Fibroblast of mammary gland (primary cell): Measurements from ENCODE around the gene NAA35.
"Not testable (repeated sequence)": the region's sequence is repeated elsewhere in the genome, so short reads cannot be mapped to it uniquely, and the experiment has no call there.

Experiments
- DNase-seq: peaks from one replicate; pipeline ENCODE4 v3.0.0-alpha.2; 2010; ENCODE audit warnings: low read depth
- H3K4me3 ChIP-seq: 2 replicates; pipeline ENCODE4 v1.5.1; 2011; ENCODE audit warnings: low read depth, mild to moderate bottlenecking, low read length, moderate library complexity; ENCODE audit not compliant: control insufficient read depth
- TF ChIP-seq, protein P1 (sequence below): conservative IDR thresholded peaks from 2 replicates; pipeline ENCODE4 v1.5.1; 2011; ENCODE audit warnings: low read depth, low read length, inconsistent platforms; ENCODE audit not compliant: control insufficient read depth, insufficient read depth

The NAA35 gene

DNA sequence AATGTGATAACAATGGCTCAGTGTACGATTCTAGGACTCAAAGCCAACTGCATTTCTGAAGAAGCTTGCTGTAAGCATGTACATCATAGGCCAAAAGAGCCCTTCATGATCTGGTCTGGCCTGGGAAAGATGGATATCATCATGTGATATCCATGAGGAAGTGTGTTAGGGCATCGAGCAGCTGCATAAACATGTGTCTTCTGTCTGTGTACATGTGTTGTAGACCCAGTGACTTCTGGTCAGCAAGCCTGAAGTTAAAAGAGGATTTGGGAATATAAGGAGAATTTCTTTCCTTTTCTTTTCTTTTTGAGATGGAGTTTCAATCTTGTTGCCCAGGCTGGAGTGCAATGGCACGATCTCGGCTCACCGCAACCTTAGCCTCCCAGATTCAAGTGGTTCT, 15.5 kb upstream of the NAA35 start:
- TF ChIP-seq, protein P1, sequence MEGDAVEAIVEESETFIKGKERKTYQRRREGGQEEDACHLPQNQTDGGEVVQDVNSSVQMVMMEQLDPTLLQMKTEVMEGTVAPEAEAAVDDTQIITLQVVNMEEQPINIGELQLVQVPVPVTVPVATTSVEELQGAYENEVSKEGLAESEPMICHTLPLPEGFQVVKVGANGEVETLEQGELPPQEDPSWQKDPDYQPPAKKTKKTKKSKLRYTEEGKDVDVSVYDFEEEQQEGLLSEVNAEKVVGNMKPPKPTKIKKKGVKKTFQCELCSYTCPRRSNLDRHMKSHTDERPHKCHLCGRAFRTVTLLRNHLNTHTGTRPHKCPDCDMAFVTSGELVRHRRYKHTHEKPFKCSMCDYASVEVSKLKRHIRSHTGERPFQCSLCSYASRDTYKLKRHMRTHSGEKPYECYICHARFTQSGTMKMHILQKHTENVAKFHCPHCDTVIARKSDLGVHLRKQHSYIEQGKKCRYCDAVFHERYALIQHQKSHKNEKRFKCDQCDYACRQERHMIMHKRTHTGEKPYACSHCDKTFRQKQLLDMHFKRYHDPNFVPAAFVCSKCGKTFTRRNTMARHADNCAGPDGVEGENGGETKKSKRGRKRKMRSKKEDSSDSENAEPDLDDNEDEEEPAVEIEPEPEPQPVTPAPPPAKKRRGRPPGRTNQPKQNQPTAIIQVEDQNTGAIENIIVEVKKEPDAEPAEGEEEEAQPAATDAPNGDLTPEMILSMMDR: no peak
- DNase-seq: no peak
- no peak overlapping the region for H3K4me3 ChIP-seq

GRCh38 chr9:85927076-85927475, 13.9 kb upstream of the NAA35 start:
- H3K4me3 ChIP-seq: no peak overlapping the region
- TF ChIP-seq, protein P1: no peak
- DNase-seq: peak; percentile 2

DNA sequence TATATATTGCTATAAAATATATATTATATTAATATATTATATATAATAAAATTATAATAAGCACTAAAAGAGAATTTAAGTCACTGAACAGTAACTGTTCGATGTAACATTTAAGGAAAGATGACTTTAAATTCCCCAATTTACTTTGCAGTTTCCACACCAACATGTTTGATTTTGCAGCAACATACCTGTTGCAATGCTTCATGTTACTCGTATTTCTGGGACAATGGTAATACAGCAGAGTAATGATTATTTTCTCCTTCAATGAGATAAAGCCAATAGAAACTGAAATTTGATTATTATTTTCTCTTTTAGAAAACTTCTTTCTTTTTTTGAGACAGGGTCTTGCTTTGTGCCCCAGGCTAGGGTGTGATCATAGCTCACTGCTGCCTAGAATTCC, 9.5 kb upstream of the NAA35 start:
- no peak for DNase-seq
- H3K4me3 ChIP-seq: no peak overlapping the region
- TF ChIP-seq, protein P1: no peak

DNA sequence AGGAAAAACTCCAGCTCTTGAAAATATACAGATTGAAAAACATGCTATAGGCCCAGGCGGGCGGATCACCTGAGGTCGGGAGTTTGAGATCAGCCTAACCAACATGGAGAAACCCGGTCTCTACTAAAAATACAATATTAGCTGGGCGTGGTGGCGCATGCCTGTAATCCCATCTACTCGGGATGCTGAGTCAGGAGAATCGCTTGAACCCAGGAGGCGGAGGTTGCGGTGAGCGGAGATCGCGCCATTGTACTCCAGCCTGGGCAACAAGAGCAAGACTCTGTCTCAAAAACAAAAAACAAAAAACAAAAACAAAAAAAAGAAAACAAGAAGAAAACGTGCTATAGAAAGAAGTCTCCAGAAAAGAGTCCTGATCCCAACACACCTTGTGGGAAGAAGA, 5.0 kb upstream of the NAA35 start:
- H3K4me3 ChIP-seq, DNase-seq: not testable (repeated sequence)

- H3K4me3 ChIP-seq: peak overlapping the region; percentile 73
- DNase-seq: no peak
- TF ChIP-seq, protein P1: no peak
Observed at GRCh38 chr9:85940275-85940831, 593 bp upstream of the NAA35 start.

DNA sequence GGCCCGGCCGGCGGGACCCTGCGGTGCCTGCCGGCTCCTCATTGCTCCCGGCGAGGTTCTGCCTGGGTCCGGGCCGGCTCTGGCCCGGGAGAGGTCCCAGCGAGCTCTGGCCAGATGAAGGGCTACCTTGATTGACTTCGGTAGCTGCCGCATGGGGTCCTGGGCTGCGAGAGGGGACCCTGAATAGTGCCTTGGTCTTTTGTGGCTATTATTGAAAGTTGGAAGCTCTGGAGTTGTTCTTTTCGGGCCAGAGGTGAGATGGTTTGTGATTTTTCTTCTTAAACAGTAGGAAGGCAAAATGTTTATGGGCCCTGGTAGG, 635 bp downstream of the NAA35 start:
- peak overlapping the region; percentile 73 for H3K4me3 ChIP-seq
- TF ChIP-seq, protein P1: no peak
- peak; percentile 2 for DNase-seq

GRCh38 chr9:85941966-85942912, 1.3 kb downstream of the NAA35 start:
- peak overlapping the region; percentile 73 for H3K4me3 ChIP-seq
- TF ChIP-seq, protein P1: no peak
- DNase-seq: peak; percentile 11
